ENCODE data around the gene CARD14.
"Not testable (repeated sequence)": the region's sequence is repeated elsewhere in the genome, so short reads cannot be mapped to it uniquely, and the experiment has no call there.

Gene CARD14

GRCh38 chr17:80147035-80147822 lies 22.6 kb upstream of the CARD14 start, which contains the start of gene EIF4A3:
Gene EIF4A3, minus strand, starts transcription at chr17:80147128. Its CDS starts 167 bp downstream, at chr17:80146961.
- peak; percentile 99 for DNase-seq (ENCODE audit: low spot score)

- DNase-seq (ENCODE audit: low spot score), result no peak
These were observed 18.5 kb upstream of the CARD14 start for GRCh38 chr17:80151333-80151732.

- DNase-seq (ENCODE audit: low spot score), result no peak
These were observed 17.6 kb upstream of the CARD14 start for GRCh38 chr17:80152081-80152702.

- no peak for DNase-seq (ENCODE audit: low spot score)
These were observed 16.8 kb upstream of the CARD14 start for GRCh38 chr17:80153004-80153403.

- DNase-seq (ENCODE audit: low spot score), result no peak
These were observed 15.7 kb upstream of the CARD14 start for GRCh38 chr17:80154166-80154565.

GRCh38 chr17:80155600-80155999 lies 14.2 kb upstream of the CARD14 start:
- DNase-seq (ENCODE audit: low spot score), result not testable (repeated sequence)

- no peak for DNase-seq (ENCODE audit: low spot score)
These were observed 11.0 kb upstream of the CARD14 start for GRCh38 chr17:80158846-80159245.

GRCh38 chr17:80160536-80160935 lies 9.3 kb upstream of the CARD14 start:
- DNase-seq (ENCODE audit: low spot score), result no peak

GRCh38 chr17:80163336-80163735 lies 6.5 kb upstream of the CARD14 start:
- no peak for DNase-seq (ENCODE audit: low spot score)

- no peak for DNase-seq (ENCODE audit: low spot score)
These were observed 5.6 kb upstream of the CARD14 start for GRCh38 chr17:80164185-80164584.

- DNase-seq (ENCODE audit: low spot score), result no peak
These were observed 3.4 kb upstream of the CARD14 start for GRCh38 chr17:80166446-80166845.

GRCh38 chr17:80168371-80168770 lies 1.5 kb upstream of the CARD14 start:
- DNase-seq (ENCODE audit: low spot score), result no peak

- no peak for DNase-seq (ENCODE audit: low spot score)
These were observed 723 bp upstream of the CARD14 start for GRCh38 chr17:80169107-80169506.

GRCh38 chr17:80171681-80172080 lies 1.9 kb downstream of the CARD14 start:
- DNase-seq (ENCODE audit: low spot score), result no peak

- DNase-seq (ENCODE audit: low spot score), result no peak
These were observed 3.3 kb downstream of the CARD14 start for GRCh38 chr17:80173126-80173525.

- no peak for DNase-seq (ENCODE audit: low spot score)
These were observed 4.1 kb downstream of the CARD14 start for GRCh38 chr17:80173916-80174315.

- DNase-seq (ENCODE audit: low spot score), result no peak
These were observed 6.9 kb downstream of the CARD14 start for GRCh38 chr17:80176757-80177156.

GRCh38 chr17:80177986-80178595 lies 8.3 kb downstream of the CARD14 start:
- DNase-seq (ENCODE audit: low spot score), result no peak

GRCh38 chr17:80180192-80180591 lies 10.4 kb downstream of the CARD14 start:
- no peak for DNase-seq (ENCODE audit: low spot score)

GRCh38 chr17:80181431-80181830 lies 11.6 kb downstream of the CARD14 start:
- DNase-seq (ENCODE audit: low spot score), result no peak

GRCh38 chr17:80182118-80182844 lies 12.5 kb downstream of the CARD14 start:
- no peak for DNase-seq (ENCODE audit: low spot score)

GRCh38 chr17:80182845-80183223 lies 13.0 kb downstream of the CARD14 start:
- DNase-seq (ENCODE audit: low spot score), result no peak
